GM12891 (cell line): ENCODE results near the gene ZNF396.

ENCODE experiments used
- DNase-seq: peaks from one replicate; pipeline ENCODE4 v3.0.0; 2011; ENCODE audit warnings: low spot score; ENCODE audit not compliant: insufficient read length
- FAIRE-seq: peaks from 2 replicates; lab custom pipeline; 2011; peaks lifted over from hg19 to GRCh38; lab: Jason Lieb, UNC
- PAX5 ChIP-seq: IDR thresholded peaks from 2 replicates; pipeline ENCODE4 v1.6.1; 2011; ENCODE audit warnings: low read length, moderate library complexity, mild to moderate bottlenecking; ENCODE audit not compliant: insufficient read depth, severe bottlenecking
- POLR2A ChIP-seq: IDR thresholded peaks from 2 replicates; pipeline ENCODE4 v1.6.1; 2011; ENCODE audit warnings: low read depth, low read length, control low read depth
- POLR2AphosphoS5 ChIP-seq: IDR thresholded peaks from 2 replicates; pipeline ENCODE4 v1.6.1; 2011; ENCODE audit warnings: low read depth, low read length, control low read depth
- POU2F2 ChIP-seq: IDR thresholded peaks from 2 replicates; pipeline ENCODE4 v1.6.1; 2011; ENCODE audit warnings: low read depth, mild to moderate bottlenecking, control low read depth, low read length, moderate library complexity
- SPI1 ChIP-seq: IDR thresholded peaks from 2 replicates; pipeline ENCODE4 v1.6.1; 2011; ENCODE audit warnings: low read depth, low read length, control low read depth
- TAF1 ChIP-seq: IDR thresholded peaks from 2 replicates; pipeline ENCODE4 v1.6.1; 2011; ENCODE audit warnings: low read depth, low read length, control low read depth

Gene ZNF396

DNA sequence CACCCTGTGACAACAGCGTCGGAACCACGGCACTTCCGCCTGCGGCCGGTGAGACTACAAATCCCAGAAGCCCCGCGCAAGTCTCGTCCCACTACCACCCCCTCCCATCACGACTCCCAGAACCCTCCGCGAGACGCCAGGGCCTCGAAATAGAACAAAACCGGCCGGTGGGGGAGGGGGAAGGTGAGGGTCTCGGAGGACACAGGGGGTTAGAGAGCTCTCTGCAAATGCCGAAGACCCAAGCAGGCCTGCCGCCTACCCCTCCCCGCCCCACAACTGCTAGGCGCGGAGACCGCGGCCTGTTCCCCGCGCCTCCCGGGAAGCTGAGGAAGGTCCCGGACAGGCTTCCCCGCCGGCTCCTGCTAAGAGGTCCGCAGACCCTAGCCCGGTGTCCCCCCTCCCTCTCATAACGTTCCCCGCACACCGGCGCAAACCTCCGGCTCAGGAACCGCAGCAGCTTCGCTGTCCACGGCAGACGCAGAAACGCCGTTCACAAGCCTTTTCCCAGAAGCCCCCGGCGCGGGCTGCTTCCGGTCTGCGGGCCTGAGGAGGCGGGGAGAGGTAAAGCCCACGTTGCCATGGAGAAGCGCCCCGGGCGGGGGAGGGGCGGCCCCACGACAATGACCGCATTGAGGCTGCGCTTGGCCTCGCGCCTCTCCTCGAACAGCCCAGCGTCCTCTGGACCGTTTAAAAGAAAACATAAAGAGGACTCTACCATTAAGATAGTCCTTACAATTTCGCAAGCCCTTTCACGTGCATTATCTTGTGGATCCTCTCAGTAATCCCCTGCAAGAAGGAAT, 33.0 kb downstream of the ZNF396 start, which contains the start of gene ZNF24:
Gene ZNF24 (minus strand): TSS at position 485 of the 800 bp plus-strand sequence. CDS start 3,770 bp downstream, outside the sequence.
- DNase-seq (peak; percentile 88), FAIRE-seq (peak; percentile 87)
- no peak for TF ChIP-seq PAX5
- peak; percentile 59 for TF ChIP-seq POU2F2
- TF ChIP-seq POLR2AphosphoS5: peak; percentile 91
- peak; percentile 67 for TF ChIP-seq SPI1
- TF ChIP-seq POLR2A: peak; percentile 86
- no peak for TF ChIP-seq TAF1

- no peak for DNase-seq
- no peak for FAIRE-seq
- no peak for TF ChIP-seq PAX5
- no peak for TF ChIP-seq SPI1
- TF ChIP-seq POLR2A: no peak
- TF ChIP-seq POU2F2: no peak
- TF ChIP-seq POLR2AphosphoS5: no peak
- no peak for TF ChIP-seq TAF1
These were observed 33.6 kb downstream of the ZNF396 start for GRCh38 chr18:35343488-35343935.

DNA sequence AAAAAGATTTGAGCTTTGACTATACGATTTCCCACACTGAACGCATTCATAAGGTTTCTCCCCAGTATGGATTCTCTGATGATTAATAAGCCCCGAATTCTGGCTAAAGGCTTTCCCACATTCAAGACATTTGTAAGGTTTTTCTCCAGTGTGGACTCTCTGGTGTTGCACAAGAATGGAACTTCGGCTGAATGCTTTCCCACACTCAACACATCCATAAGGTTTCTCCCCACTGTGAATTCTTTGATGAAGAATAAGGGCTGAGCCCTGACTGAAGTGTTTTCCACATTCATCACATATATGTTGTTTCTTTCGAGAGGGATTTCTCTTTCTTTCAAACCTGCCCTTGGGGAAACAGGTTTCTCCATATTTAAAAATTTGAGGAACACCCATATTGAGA, 39.9 kb downstream of the ZNF396 start:
- no peak for TF ChIP-seq POU2F2
- no peak for TF ChIP-seq POLR2A
- TF ChIP-seq PAX5: no peak
- no peak for TF ChIP-seq TAF1
- TF ChIP-seq SPI1: no peak
- TF ChIP-seq POLR2AphosphoS5: no peak
- DNase-seq (no peak), FAIRE-seq (no peak)

DNA sequence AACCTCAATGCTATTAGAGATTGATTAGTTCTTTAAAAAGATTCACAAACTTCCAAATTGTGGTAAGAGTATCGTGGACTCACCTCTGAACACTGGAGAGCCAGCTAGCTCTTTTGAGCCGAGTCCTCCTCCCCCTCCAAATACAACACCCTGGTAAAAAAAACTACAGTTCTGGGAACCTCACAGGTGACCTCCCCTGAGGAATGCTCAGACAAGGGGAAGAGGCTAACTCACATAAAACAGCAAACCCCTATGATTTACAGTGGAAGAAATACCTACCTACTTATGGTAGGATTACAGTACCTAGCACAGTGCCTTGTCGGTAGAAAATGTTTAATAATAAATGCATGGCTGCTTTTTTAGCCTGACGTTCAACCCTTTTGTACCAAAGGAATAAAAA, 41.3 kb downstream of the ZNF396 start:
- no peak for TF ChIP-seq TAF1
- no peak for TF ChIP-seq PAX5
- TF ChIP-seq POLR2AphosphoS5: no peak
- no peak; the same call in 1 of the 2 replicates for TF ChIP-seq POLR2A
- TF ChIP-seq POU2F2: no peak
- no peak for TF ChIP-seq SPI1
- FAIRE-seq (no peak), DNase-seq (no peak)

GRCh38 chr18:35334821-35335220, 42.3 kb downstream of the ZNF396 start:
- no peak for FAIRE-seq
- DNase-seq: no peak

DNA sequence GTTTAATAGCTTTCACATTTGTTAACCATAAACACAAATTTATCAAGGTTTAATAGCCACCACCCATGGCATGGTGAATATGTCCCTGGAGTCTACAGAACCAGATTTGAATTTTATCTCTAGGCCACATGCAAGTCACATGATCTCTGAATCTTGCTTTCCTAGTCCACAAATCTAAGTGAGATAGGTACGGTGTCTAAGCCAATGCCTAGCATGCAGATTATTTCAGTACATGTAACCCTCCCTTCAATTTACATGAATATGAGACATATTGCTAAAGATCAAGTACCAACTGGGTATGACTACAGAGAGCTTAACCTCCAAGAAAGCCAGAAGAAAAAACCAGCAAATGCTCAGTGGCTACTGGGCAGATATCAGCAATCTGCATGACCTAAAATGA, 42.9 kb downstream of the ZNF396 start:
- no peak for FAIRE-seq
- DNase-seq: no peak
- peak; percentile 54; the same call in 1 of the 2 replicates for TF ChIP-seq POLR2A
- no peak; the same call in 1 of the 2 replicates for TF ChIP-seq POLR2AphosphoS5
- TF ChIP-seq TAF1: no peak
- TF ChIP-seq PAX5: no peak
- no peak for TF ChIP-seq SPI1

More at GRCh38 chr18:35334821-35335220, 42.3 kb downstream of the ZNF396 start:
- TF ChIP-seq TAF1 (no peak), SPI1 (no peak), POLR2AphosphoS5 (no peak), POU2F2 (no peak)

- FAIRE-seq: no peak
These were observed 45.6 kb downstream of the ZNF396 start for GRCh38 chr18:35331367-35332087.

DNA sequence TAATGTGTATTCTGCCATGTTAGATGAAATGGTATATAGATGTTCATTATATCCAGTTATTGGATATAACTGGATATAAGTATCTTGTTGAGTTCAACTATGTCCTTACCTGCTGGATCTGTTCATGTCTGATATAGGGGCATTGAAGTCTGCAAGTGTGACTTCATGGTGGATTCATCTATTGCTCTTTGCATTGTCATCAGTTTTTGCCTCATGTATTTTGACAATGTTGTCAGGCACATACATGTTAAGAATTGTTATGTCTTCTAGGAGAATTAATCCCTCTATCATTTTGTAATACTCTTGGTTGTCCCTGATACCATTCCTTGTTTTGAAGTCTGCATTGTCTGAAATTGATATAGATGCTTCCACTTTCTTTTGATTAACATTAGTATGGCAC, 48.3 kb downstream of the ZNF396 start:
- FAIRE-seq (no peak), DNase-seq (no peak)
- TF ChIP-seq TAF1: no peak
- no peak for TF ChIP-seq PAX5
- TF ChIP-seq POU2F2: no peak
- no peak for TF ChIP-seq SPI1
- no peak for TF ChIP-seq POLR2AphosphoS5
- TF ChIP-seq POLR2A: no peak

More at GRCh38 chr18:35331367-35332087, 45.6 kb downstream of the ZNF396 start:
- no peak for DNase-seq
- TF ChIP-seq POU2F2: no peak
- TF ChIP-seq PAX5: no peak
- TF ChIP-seq SPI1: no peak
- TF ChIP-seq TAF1: no peak
- TF ChIP-seq POLR2AphosphoS5: no peak
- TF ChIP-seq POLR2A: no peak

DNA sequence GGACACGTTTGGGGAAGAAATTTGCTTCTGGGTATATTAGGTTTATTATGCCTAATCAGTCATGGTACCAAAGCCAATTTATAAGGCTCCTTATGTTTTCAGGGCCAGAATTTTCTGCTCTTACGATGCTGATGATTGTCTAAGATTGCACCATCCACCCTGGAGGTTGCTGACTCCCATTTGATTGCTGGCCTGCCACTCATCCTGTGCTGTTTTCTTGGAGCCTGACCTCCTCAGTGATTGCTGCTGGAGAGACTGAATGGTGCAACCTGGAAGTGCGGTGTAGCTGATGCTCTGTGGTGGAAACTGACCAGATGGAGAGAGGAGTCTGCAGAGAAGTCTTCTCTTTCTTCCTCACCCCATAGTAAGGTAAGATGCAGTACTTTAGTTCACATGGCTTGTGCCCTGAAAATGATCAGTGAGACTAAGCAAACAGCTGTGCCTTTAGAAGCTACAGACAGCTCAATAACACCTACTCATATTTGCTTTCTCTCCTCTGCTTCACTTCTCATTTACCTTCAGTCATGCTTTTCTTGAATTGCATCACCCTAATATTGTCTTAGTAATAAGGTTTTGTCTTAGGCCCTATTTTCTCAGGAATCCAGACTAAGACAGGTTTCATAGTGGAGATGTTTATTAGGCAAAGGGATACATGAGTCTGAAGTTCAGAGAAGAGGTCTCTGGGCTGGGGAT, 50.3 kb downstream of the ZNF396 start:
- TF ChIP-seq POLR2A: no peak
- TF ChIP-seq POU2F2: no peak
- TF ChIP-seq TAF1: no peak
- no peak for TF ChIP-seq SPI1
- no peak for TF ChIP-seq PAX5
- no peak for TF ChIP-seq POLR2AphosphoS5
- FAIRE-seq: no peak
- no peak for DNase-seq
